ENCODE measurements around the gene PEX12. TPM values are rescaled to one million over a fixed set of nuclear protein-coding genes. Genes with fewer than 3 reads are reported as not detected.
"Not testable (repeated sequence)": the region's sequence is repeated elsewhere in the genome, so short reads cannot be mapped to it uniquely, and the experiment has no call there.

The PEX12 gene
- total RNA-seq, 1 experiment from 2014 or later: 6.1 TPM

GRCh38 chr17:35578929-35579432, 610 bp upstream of the PEX12 start:
- DNase-seq (ENCODE audit: low spot score): no peak

DNA sequence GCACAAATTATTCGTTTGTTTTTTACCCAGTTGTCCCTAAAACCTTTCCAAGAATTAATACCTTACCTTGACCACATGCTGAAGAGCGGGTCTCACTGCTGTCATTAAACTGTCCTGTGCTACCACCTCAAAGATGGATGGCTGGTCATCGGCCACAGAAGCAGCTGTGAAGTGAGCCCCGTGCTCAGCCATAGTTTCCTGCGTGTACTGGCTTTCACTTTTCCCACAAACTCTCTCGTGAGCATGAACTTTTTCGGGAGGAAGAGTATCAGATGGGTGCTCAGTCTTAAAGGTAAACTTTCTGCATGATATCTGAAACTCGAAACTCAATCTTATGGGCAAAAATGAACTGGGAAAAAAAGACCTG, 558 bp downstream of the PEX12 start:
- DNase-seq (ENCODE audit: low spot score): peak; percentile 43

- no peak for DNase-seq (ENCODE audit: low spot score)
Observed at GRCh38 chr17:35575759-35576158, 2.6 kb downstream of the PEX12 start.

DNA sequence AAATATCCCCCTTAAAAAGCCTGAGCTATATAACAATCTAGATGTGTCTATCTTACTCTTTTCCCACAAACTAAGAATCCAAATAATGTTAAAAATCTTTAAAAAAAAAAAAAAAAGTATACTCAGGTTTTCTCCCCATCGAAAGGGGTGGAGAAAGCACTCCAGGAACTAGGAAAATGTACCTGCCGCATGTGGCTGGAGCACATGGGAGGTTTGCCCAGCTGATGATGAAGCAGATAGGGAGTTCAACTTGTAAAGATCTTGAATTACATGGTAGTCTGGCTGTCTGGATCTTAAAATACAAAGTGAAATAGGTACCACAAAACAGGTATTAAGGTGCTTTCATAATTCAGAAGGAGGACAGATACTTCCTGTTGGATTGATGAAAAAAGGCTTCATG, 9.0 kb downstream of the PEX12 start:
- peak; percentile 53 for DNase-seq (ENCODE audit: low spot score)

- DNase-seq (ENCODE audit: low spot score): peak; percentile 85
Observed at GRCh38 chr17:35568561-35568960, 9.8 kb downstream of the PEX12 start.

DNA sequence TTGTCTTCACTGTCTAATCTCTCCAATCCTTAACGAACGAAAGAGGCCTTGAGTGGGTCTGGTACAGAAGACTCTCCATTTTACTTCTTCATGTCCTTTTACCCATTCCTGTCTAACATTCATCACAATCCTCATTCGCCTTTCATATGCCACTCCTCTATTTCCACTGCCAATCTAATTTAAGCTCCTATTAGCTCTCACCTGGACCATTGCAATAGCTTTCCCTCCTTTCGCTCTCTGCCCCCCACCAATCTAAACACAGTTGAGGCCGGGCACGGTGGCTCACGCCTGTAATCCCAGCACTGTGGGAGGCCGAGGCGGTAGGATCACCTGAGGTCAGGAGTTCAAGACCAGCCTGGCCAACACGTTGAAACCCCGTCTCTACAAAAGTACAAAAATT, 11.4 kb downstream of the PEX12 start:
- DNase-seq (ENCODE audit: low spot score): no peak

- not testable (repeated sequence) for DNase-seq (ENCODE audit: low spot score)
Observed at GRCh38 chr17:35563181-35563580, 15.2 kb downstream of the PEX12 start.

GRCh38 chr17:35560703-35561102, 17.7 kb downstream of the PEX12 start, which contains the start of gene SLFN14:
SLFN14 (minus strand) TSS chr17:35560819; CDS start chr17:35558062, 2,757 bp downstream.
- DNase-seq (ENCODE audit: low spot score): no peak

- DNase-seq (ENCODE audit: low spot score): no peak
Observed at GRCh38 chr17:35559495-35560210, 18.7 kb downstream of the PEX12 start.

DNA sequence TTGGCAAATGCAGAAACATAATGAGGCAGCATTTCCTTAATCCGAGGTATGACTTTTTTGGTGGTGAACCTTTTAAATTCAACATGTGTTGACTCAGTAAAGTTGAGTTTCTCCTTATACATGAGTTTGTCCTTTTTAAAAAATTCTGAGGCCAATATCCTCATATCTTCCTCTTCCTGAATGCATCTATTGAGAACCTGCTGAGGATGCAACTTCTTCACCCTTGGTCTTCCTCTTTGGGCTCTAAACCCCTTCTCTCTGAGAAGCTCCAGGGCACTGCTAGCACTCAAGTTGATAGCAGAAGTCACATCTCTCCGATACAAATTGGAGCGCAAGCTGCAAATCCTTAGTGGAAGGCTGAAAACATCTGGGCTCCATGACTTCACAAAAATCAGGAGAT, 21.0 kb downstream of the PEX12 start:
- DNase-seq (ENCODE audit: low spot score): no peak

DNA sequence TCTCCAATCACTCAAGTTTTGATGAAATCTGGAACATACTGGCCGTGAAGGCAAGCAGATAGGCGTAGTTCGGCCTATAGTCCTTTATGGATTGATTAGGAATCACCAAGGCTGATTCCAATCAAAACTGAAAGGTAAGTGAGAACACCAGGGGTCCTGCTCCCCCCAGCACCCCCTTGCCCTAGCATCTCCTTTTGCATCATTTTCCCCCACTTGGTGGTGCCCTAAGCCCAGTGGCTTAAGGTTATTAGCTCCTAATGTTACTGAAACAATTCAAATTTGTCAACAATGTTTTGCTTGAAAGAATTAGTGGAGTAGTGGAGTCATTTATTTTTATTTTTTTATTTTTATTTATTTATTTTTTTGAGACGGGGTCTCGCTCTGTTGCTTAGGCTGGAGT, 22.7 kb downstream of the PEX12 start:
- DNase-seq (ENCODE audit: low spot score): no peak

DNA sequence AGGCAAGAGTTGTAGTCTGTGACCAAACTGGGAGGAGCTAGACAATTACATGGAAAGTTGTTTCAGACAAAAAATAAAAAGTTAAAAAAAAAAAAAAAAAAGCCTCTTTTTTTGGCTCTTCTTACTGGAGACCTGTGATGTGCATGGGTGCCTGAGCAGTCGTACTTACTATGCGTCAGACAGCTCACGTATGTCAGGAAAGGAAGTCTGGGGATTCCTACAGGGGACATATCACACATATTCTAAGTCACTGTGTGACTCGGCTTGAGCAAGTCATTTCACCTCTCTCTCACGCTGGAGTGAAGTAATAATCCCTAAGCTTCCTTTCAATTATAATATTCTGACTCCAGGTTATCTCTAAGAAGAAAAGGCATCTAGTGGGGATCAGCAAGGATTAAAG, 23.7 kb downstream of the PEX12 start:
- no peak for DNase-seq (ENCODE audit: low spot score)

DNA sequence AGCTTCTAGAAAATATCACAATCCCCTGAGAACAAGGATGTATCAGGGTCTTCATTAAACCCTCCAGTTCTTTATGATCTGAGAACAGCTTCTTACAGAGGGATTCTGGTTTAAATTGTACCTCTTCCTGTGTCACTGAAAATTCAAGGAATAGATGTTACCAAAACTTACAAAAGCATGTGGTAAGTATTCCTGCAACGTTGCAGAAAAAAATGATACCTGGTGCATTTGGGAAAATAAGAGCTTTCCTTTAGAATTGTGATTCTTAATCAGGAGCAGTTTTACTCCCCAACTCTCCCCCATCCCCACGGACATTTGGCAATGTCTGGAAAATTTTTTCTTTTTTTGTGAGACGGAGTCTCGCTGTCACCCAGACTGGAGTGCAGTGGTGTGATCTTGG, 25.1 kb downstream of the PEX12 start:
- DNase-seq (ENCODE audit: low spot score): no peak

DNA sequence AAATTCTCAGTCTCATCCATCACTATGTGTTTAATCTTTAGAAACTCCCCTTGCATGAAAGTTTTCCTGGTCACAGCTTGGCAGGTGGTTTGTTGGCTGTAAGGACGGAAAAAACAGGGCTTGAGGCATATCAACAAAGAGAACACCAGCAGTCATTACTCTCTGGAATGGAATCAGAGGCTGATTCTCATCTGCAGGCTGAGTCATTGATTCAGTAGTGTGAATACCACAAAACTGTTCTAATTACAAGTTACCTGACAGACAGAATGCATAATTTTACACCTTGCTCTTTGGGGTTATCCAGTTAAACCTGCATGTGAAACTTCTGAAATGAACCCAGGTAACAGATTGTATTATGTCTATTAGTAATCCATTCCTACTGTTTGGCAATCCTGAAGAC, 29.4 kb downstream of the PEX12 start:
- no peak for DNase-seq (ENCODE audit: low spot score)

GRCh38 chr17:35548208-35548810, 30.1 kb downstream of the PEX12 start:
- DNase-seq (ENCODE audit: low spot score): no peak

GRCh38 chr17:35546487-35546886, 31.9 kb downstream of the PEX12 start:
- no peak for DNase-seq (ENCODE audit: low spot score)

- no peak for DNase-seq (ENCODE audit: low spot score)
Observed at GRCh38 chr17:35545150-35545549, 33.2 kb downstream of the PEX12 start.

DNA sequence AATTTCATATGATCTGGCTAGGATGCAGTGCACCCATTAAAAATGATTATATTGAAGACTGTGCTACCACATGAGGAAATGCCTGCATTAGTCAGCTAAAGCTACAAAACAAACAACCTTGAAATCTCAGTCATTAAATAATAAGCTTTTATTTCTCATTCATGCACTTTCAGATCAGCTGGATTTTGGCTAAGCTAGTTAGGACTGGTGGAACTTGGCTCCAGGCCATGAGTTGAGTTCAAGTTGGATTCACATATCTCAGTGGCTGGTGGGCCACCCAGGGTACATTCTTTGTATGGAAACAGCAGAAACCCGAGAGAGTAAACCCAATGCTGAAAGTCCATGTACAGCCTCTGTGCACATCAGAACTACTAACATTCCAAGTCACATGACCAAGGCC, 34.5 kb downstream of the PEX12 start:
- DNase-seq (ENCODE audit: low spot score): no peak

DNA sequence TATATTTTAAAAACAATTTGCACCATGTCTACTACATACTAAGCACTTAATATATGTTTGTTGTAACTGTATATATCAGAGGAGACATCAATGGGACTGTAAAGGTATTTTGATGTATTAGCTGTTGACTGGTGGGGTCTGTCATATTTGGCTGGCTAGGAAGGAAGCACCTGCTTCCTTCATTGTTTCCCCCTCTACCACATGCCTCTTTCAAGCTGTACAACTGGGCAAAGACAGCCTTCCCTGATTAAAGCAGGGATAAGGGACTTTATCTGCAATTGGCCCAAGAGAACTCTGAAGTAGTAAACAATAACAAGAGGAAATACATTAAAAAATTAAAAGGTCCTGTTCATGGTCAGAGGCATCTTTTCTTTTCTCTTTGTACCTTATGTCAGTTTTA, 35.4 kb downstream of the PEX12 start:
- DNase-seq (ENCODE audit: low spot score): no peak

- DNase-seq (ENCODE audit: low spot score): no peak
Observed at GRCh38 chr17:35541434-35541833, 36.9 kb downstream of the PEX12 start.

GRCh38 chr17:35540589-35541404, 37.6 kb downstream of the PEX12 start:
- peak; percentile 38 for DNase-seq (ENCODE audit: low spot score)

DNA sequence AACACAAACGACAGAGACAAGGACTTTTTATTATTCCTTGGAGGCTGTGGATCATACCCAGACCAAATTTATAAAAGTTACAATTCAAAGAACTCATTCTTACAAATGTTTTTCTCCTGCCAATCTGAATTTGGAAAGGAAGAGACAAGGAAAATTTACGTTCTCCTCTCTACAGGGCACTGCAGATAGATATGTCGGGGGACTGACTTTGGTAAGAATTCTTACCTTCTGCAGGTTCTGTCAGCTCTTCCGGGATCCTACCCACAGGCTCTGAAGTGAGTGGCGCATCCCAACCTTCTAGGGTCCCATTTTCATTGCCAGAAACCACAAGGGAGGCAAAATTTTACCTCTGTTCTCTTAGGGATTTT, 38.7 kb downstream of the PEX12 start:
- no peak for DNase-seq (ENCODE audit: low spot score)

Measured in HT-29 (cell line).